GM19468 (cell line): ENCODE results near the gene SLC8B1.

Experiments
- ATAC-seq: cut with Tn5 transposase; IDR thresholded peaks from one replicate; pipeline ENCODE4 v1.9.1; 2021; ENCODE audit warnings: mild to moderate bottlenecking, moderate library complexity, moderate number of reproducible peaks; ENCODE audit not compliant: unreplicated experiment; ENCODE audit errors: extremely low read depth

The SLC8B1 gene

DNA sequence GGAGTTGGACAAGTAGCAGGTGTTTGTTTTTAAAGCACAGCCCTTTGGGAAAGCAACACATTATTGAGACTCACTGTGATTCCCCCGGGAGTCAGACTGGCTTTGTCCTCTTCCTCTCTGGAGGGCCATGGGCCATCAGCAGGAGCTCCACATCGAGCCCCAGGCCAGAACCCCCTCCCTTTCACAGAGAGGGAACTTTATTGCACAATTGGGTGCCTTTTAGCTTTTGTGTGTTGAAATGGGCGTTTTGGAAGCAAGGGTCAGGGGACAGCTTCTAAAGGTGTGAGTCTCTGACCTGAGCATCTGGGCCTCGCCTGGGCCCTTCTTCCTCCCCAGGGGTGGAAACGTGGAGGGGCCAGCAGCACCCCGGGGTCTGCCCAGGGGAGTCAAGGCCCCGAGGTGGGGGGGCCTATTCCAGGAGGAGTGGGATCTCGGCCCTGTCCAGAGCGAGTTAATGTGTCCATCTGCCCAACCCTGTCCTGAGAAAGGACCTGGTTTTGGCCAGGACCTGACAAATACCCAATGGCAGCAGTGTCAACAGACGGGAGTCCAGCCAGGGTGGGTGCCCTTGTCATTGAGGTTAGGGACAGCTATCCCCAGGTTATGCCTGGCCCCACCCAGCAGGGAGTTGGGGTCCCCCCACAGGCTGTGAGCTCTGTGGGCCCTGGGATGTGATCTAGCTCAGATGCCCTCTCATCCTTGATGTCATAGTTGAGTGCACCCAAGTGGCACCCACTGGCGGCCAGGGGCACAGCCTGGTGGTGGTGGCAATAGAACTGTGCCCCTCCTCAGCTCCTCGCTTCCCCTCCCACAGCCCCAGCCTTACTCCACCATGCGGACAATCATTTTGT lies 37.1 kb downstream of the SLC8B1 start:
- ATAC-seq: no peak

DNA sequence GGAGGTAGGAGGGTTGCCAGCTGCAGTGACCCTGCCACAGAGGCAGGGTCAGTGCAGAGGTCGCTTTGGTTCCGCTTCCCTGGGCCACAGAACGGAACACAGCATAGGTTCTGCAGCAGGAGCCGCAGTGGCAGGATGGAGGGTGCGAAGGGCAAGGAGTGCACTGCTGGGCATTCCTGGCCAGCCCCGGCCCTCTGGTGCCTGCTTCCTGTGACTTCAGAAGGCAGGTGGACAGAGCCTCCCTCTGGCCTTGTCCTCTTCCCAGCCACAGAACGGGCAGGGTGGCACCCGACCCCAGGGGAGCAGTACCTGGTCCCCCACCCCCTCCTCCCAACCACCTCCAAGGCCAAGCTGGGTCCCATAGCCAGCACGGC lies 37.7 kb downstream of the SLC8B1 start:
- ATAC-seq: no peak

DNA sequence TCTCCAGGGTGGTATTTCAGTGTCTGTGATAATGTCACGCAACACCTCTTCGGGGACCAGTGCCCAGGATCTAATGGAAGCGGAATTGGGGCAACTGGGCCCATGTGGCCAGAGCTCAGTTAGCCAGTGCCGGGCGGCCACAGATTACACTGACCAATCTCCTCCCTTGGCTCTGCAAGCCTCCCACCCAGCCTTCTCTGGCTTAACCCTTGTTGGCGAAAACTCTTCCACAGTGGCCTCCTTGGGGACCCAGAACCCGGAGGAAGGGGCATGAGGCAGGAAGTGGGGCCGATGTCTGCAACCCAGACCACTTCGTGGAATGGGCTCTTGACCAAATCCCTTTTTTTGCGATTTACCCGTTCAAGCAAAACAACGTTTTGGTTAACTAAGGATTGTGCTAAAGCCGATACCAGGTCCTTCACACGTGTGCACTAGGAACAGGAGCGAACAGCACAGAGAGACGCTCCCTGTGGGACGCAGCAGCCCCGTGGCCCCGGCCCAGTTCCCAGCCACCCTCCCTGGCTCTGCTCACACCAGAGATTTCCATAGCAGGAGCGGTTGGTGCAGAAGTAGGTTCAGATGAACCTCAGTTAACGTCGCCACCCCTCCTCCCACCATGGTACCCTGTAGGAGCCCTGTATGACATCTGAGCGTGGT lies 38.2 kb downstream of the SLC8B1 start:
- ATAC-seq: no peak

DNA sequence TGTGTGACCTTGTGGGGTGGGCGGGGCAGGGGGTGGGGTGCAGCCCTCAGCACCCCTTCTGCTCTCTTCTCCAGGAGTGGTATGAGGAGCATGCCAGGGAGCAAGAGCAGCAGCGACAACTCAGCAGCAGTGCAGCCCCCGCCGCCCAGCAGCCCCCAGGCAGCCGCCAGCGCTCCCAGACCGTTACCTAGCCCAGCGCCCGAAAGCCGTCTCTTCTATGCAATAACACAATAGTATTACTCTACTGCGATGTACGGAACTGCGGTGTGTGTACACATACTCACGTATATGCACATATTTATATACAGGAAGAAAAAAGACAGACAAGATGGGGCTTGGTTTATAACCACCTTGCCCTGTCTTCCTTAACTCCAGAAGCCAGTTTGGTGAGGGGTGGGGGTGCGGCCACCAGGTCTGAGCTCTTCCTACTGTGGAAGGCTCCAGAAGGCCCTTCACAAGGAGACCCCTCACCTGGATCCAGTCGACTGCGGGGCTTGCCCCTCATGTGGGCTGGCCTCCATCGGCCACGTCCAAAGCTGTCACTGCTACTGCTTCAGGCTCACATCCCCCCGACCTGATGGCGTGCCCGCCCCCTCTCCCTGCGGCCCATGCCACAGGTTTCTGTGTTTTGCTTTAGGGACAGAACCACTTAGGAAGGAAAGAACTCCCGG lies 38.9 kb downstream of the SLC8B1 start:
- no peak for ATAC-seq

- ATAC-seq: no peak
Measured at GRCh38 chr12:113293100-113293499, 41.8 kb downstream of the SLC8B1 start.

DNA sequence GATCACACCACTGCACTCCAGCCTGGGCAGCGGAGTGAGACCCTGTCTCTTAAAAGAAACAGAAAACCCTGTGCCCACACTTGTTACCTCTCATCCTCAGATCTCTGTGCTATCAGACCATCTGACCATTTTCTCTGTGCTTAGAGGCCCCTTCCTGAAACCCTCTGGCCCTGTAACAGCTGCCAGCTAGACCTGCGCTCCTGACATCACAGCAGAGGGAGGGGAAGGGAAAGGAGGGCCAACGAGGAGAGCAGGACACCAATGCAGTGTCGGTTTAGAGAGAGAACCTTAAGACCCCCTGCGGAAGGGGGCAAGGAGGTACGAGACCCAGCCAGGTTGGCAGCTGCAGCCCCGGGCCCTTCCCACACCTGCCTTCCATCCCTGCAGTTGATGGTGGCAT lies 42.4 kb downstream of the SLC8B1 start:
- ATAC-seq: no peak

- ATAC-seq: no peak
Measured at GRCh38 chr12:113292091-113292490, 42.8 kb downstream of the SLC8B1 start.

DNA sequence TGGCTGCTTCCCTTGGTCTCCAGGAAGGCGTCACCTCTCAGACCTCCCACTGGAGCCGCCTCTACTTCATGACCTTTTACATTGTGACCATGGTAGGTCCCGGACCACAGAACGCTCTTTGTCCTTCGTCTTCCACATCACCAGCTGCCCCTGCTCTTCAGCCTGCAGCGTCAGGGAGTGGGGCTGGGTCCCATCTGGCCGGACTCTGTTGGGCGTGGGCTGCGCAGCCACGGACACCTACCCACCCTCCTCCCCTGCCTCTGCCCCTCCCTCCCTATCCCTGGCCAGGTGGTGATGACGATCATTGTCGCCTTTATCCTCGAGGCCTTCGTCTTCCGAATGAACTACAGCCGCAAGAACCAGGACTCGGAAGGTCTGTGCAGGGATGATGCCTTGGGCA lies 43.3 kb downstream of the SLC8B1 start:
- no peak for ATAC-seq

GRCh38 chr12:113290506-113290905 lies 44.4 kb downstream of the SLC8B1 start:
- no peak for ATAC-seq

- no peak for ATAC-seq
Measured at GRCh38 chr12:113289361-113289760, 45.5 kb downstream of the SLC8B1 start.

DNA sequence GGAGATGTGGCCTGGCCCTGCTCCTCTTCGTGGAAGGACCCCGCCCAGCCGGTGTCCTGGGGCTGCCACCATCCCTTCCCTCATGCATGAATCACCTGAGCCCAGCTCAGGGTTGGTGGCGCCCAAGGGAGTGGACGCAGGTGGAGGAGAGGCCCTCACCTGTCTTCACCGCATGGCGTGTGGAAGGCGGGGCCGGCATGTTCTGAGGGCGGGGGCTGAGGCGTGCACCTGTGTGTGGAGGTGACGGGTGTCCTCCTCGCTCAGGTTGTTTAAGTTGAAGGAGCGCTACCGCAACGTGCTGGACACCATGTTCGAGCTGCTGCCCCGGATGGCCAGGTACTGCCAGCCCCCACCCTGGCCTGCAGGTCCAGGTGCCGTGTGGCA lies 47.0 kb downstream of the SLC8B1 start:
- ATAC-seq: no peak

- ATAC-seq: no peak
Measured at GRCh38 chr12:113287146-113287898, 47.6 kb downstream of the SLC8B1 start.

- no peak for ATAC-seq
Measured at GRCh38 chr12:113286712-113287111, 48.2 kb downstream of the SLC8B1 start.

- ATAC-seq: no peak
Measured at GRCh38 chr12:113285679-113286610, 49.0 kb downstream of the SLC8B1 start.

DNA sequence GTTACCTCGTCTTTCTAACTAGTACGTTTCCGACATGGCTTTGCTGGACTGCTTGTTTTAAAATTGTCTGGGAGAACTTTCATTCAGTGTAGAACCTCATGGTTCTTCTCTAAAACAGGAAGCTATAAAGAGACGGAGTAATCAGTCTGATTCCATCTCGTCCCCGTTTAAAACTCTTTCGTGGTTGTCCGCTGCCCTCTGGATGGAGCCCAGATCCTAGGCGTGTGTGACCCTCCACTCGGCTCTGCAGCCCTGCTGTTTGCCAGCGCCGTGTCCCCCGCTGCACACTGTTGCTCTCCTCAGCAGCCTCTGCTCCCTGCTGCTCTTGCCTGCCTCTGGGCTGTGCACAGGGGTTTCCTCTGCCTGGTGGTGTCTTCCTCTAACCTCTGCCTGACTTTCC lies 50.2 kb downstream of the SLC8B1 start:
- ATAC-seq: no peak

GRCh38 chr12:113278633-113279032 lies 56.3 kb downstream of the SLC8B1 start:
- ATAC-seq: no peak

DNA sequence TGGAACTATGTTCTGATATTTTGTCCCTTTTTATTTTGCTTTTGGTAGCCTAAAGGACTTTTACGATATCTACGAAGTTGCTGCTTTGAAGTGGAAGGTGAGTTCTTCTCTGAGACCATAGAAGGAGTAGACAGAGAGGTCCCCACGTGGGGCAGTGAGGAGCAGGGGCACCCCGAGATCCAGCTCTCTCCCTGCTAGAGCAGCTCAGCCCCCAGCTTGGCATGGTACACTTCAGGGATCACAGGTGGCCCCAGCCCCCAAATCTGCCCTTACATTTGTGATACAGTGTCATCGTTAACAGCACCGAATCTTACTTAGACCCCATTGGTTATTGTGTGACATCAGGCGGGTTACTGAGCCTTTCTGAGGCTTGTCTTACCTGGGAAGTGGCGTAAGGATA lies 56.8 kb downstream of the SLC8B1 start:
- ATAC-seq: no peak

- no peak for ATAC-seq
Measured at GRCh38 chr12:113277511-113277910, 57.4 kb downstream of the SLC8B1 start.

DNA sequence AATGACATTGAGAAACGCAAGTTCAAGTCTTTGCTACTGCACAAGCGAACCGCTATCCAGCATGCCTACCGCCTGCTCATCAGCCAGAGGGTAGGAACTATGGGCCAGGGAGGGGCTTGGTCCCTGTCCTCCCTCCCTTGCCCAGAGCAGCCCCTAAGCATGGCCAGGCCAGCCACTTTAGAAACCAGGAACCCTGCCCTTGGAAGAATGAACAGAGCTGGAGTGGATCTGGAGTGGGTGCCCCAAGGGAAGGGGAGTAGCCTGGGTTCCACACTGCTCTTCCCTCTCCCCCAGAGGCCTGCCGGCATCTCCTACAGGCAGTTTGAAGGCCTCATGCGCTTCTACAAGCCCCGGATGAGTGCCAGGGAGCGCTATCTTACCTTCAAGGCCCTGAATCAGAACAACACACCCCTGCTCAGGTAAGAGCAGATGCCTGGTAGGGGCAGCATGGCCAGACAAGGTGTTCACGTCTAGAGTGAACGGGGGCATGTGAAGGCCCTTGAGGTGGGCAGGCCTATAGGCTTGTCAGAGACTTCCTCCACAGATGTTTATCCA lies 57.9 kb downstream of the SLC8B1 start:
- ATAC-seq: no peak
